ENCODE data around the gene PAFAH1B2.

The PAFAH1B2 gene

DNA sequence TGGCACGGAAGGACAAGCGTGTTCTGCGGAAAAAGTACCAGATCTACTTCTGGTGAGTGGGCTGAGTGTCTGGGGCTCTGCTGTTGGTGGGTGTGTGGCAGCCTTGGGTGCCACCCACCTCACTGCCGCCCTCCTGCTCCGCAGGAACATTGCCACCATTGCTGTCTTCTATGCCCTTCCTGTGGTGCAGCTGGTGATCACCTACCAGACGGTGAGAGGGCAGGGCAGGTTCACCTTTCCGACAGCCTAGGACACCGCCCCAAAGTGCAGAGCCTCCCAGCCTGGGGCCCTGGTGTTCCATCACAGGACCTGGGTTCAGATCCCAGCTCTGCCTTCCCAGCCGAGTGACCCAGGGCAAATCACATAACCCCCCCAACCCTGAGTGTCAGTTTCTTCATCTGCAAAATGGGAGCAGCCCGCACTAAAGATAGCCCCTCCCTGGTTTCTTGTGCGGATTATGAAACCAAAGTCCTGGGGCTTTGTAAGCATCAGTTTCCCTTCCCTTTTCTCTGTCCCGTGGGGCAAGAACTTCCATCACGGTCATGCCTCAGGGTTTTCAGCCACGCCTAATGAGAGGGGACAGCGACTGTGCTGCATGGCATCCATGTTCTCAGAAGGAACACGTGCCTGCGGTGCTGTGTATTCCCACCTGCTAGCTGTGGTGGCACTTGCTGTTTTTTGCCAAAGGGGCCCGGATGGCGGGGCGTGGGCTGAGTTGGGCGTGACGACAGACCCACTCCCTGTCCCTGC is 45.3 kb downstream of the PAFAH1B2 start:
- no peak for DNase-seq

DNA sequence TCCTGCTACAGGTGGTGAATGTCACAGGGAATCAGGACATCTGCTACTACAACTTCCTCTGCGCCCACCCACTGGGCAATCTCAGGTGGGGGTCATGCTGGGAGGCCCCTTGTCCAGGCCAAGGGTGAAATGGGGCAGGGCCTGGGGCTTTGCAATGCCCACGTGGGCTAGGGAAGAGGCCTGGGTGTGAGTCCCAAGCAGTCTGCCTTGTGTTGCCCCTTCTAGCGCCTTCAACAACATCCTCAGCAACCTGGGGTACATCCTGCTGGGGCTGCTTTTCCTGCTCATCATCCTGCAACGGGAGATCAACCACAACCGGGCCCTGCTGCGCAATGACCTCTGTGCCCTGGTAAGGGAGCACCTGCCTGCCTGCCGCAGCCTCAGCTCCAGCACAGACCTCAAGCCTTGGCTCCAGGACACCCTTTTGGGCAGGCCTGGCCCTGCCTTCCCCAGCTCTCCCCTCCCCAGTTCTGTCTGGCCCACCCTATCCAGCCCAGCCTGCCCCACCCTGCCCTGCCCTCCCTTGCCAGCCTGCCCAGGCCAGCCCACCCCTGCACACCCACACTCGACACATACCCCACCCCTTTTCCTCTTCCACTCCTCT is 46.0 kb downstream of the PAFAH1B2 start:
- no peak for DNase-seq

GRCh38 chr11:117191680-117192400 is 47.8 kb downstream of the PAFAH1B2 start:
- no peak for DNase-seq

GRCh38 chr11:117192401-117192875 is 48.4 kb downstream of the PAFAH1B2 start:
- DNase-seq, result no peak

GRCh38 chr11:117193130-117194020 is 49.3 kb downstream of the PAFAH1B2 start:
- DNase-seq, result no peak

GRCh38 chr11:117194267-117194666 is 50.2 kb downstream of the PAFAH1B2 start:
- DNase-seq, result no peak

GRCh38 chr11:117195258-117195657 is 51.2 kb downstream of the PAFAH1B2 start:
- no peak for DNase-seq

DNA sequence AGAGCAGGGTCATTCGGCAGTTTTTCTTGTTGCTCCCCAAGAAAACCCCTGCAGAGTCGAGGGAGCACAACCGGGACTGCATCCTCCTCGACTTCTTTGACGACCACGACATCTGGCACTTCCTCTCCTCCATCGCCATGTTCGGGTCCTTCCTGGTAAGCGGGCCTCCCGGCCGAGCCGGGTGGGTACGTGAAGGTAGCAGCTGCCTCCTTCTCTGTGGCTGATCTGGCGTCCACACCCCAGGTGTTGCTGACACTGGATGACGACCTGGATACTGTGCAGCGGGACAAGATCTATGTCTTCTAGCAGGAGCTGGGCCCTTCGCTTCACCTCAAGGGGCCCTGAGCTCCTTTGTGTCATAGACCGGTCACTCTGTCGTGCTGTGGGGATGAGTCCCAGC is 51.7 kb downstream of the PAFAH1B2 start:
- no peak for DNase-seq

DNA sequence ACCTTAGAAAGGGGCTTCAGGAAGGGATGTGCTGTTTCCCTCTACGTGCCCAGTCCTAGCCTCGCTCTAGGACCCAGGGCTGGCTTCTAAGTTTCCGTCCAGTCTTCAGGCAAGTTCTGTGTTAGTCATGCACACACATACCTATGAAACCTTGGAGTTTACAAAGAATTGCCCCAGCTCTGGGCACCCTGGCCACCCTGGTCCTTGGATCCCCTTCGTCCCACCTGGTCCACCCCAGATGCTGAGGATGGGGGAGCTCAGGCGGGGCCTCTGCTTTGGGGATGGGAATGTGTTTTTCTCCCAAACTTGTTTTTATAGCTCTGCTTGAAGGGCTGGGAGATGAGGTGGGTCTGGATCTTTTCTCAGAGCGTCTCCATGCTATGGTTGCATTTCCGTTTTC is 52.9 kb downstream of the PAFAH1B2 start:
- DNase-seq, result no peak

DNA sequence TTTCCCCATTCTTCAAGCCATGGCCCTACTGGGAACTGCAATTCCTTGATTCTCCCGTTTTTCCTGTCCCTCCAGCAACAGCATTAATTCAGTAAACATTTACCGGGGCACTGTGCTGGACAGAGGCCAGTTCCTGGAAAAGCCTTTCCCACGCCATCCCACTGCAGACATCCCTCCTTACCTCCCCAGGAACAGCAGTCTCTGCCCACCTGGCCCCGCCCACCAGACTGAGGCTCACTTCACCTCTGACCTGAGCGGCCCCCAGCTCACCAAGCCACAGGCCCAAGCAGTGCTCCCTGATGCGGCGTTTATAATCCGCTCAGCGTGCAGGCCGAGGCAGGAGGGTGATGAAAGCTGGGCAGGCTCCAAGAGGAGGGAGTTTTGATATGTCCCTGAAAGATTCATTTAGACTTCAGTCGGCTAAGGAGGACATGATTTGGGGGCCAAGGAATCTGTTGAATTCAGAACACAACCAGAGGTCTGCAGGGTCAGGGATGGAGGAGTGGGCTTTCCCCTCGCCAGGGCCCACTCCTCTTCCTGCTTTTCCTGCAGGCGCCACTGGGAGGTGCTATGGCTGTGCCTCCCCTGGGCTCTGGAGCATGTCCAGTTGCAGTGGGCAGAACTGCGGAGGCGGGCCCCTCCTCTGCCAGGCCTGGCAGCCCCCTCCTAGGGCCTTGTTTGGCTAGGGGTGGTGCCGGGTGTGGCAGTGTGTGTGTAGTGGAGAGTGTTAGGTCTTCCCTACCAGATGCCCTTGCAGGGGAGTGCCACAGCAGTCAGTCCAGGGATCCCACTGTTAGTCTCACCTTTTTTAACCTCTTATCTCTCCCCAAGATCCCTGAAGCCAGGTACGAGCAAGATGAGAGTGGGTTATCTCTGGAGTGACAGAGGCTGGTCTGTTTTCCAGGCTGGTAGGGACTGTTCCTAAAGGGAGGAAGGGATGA is 53.7 kb downstream of the PAFAH1B2 start:
- DNase-seq, result peak; percentile 30

DNA sequence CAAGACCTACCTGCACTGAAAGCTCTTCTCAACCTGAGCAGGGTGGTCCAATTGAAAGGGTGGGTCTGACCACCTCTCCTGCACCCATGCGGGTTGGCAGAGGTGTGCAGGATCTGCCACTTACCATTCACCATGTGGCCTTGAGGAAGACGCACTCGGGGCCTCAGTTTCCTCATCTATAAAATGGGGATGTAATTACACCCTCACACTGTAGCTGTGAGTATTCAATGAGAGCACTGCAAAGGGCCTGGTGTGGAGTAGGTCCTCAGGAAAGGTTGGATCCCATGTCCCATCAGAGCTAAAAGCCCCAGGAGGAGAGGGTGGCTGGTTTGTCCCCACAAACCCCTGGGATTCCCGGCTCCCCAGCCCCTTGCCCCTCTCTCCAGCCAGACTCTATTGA is 54.5 kb downstream of the PAFAH1B2 start:
- no peak for DNase-seq

- DNase-seq, result no peak
These were observed 55.2 kb downstream of the PAFAH1B2 start, which contains the start of gene TAGLN for GRCh38 chr11:117199053-117199915. TAGLN (plus strand) TSS chr11:117199370; CDS start chr11:117203014, 3,644 bp downstream.

GRCh38 chr11:117199916-117200812 is 56.1 kb downstream of the PAFAH1B2 start:
- no peak for DNase-seq

GRCh38 chr11:117200813-117201657 is 56.9 kb downstream of the PAFAH1B2 start:
- DNase-seq, result no peak

DNA sequence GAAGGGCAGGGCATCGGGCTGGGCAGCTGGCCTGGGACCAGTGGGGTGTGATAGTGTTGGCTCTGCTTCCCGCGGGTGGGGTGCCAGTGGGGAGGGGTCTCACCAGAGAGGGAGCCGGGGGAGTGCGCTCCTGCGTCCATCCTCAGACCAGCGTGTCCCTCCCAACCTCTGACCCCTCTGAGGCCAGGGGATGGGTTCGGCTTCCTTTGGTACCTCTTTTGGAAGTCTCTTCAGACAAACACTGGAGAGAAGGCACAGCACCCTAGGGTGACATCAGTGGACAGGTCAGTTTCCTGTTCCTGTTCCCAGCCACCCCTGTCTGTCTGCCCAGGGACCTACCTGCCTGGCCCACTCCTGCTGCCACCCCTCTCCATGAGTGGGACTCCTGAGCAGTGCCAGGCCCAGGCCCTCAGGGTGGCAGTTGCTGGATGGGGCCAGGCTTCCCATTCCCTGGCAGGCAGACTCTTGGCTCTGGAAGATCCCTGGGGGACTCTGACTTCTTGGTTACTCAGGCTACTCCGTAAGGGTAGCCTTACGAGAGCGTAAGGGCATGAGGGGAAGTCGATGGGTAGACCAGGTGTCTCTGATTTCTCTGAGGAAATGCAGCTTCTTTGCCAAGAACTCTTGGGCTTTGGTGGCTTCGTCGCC is 57.7 kb downstream of the PAFAH1B2 start:
- DNase-seq, result no peak

DNA sequence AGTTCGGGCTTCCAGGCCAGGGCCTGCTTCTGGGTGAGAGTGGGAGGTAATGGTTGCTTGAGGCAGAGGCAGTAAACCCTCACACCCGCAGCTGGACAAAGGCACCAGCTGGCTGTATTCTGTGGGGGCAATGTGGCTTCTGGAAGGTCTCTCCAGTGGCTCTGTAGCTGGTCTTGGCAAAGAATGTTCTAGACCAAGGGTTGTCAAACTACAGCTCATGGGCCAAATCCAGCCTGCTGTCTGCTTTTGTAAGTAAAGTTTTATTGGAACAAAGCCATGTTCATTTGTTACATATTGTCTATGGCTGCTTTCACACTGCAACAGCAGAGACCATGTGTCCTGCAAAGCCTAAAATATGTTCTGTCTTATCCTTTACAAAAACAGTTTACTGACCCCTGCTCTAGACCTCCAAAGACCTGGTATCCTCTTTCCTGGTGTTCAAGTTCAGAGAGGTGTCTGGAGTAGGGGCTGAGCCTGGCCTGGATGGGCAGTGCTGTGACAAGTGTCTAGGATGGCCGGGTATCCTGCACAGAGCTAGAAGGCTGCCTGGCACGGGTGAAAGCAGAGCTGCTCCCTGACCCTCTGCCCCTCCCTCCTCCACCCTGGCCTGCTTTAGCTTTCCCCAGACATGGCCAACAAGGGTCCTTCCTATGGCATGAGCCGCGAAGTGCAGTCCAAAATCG is 58.4 kb downstream of the PAFAH1B2 start:
- DNase-seq, result no peak

GRCh38 chr11:117203069-117203407 is 59.0 kb downstream of the PAFAH1B2 start:
- no peak for DNase-seq

All from hematopoietic multipotent progenitor cell treated with erythropoietin and hydrocortisone succinate and interleukin-3 and kit ligand, for 6 days (in vitro differentiated cells).